Measurements from ENCODE around the gene MOB3A.

DNA sequence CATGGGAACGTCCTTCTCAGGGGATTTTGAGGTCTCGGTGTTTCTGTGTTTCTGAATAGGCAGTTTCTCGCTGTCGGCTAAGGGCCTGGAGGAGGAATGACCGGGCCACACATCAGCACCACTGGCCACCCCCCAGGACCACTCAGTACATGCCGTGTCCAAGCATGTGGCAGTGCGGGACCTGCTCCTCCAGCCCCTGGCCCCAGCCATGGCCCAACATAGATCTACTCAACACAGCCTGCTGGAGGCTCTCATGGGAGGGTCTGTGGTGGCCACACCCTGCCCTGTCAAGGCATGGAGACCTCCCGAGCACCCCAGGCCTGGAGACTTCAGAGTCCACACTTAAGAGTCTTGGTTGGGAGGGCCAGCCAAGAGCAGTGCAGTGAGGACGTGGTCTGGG, 18.1 kb upstream of the MOB3A start:
- TF ChIP-seq POLR2A (IDR thresholded peaks at IDR 0.05) (no peak), POLR2AphosphoS5 (IDR thresholded peaks at IDR 0.05) (no peak)

Data from transverse colon (tissue), 3 donors.